HG03378 (cell line): Measurements from ENCODE around the gene ANTKMT.
A peak's percentile ranks its signal among the peaks of the same experiment; 100 is the strongest.
"Not testable (repeated sequence)": the region's sequence is repeated elsewhere in the genome, so short reads cannot be mapped to it uniquely, and the experiment has no call there.

Source experiments
- ATAC-seq: cut with Tn5 transposase; IDR thresholded peaks from one replicate; pipeline ENCODE4 v1.9.1; 2021; ENCODE audit warnings: mild to moderate bottlenecking, moderate library complexity; ENCODE audit not compliant: unreplicated experiment

The ANTKMT gene

DNA sequence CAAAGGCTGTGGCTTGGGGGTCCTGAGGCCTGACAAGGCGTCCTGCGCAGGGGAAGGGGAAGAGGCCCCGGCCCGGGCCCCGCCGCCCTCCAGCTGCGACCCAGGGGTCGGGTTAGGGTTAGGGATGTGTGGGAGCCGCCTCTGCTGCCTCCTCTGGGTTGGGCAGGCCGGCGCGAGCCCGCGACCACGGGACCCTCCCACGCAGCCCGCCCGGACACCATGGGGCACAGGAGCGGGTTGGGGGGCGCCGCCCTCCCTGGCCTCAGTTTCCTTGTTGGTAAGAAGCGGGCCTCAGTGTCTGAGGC is 19.5 kb downstream of the ANTKMT start:
- ATAC-seq: peak; percentile 17

- peak; percentile 56 for ATAC-seq
Observed at GRCh38 chr16:740764-741505, 20.0 kb downstream of the ANTKMT start, which contains the start of gene CIAO3. Gene CIAO3 (minus strand): TSS chr16:740997. CDS start chr16:740985, 12 bp downstream.

- ATAC-seq: no peak
Observed at GRCh38 chr16:741986-742629, 21.2 kb downstream of the ANTKMT start.

DNA sequence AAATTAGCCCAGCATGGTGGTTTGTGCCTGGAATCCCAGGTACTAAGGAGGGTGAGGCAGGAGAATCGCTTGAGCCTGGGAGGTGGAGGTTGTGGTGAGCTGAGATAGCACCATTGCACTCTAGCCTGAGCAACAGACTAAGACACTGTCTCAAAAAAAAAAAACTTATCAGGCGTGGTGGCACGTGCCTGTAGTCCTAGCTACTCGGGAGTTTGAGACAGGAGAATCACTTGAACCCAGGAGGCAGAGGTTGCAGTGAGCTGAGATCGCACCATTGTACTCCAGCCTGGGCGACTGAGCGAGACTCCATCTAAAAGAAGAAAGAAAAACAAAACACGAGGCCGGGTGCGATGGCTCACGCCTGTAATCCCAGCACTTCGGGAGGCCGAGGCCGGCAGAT is 21.9 kb downstream of the ANTKMT start:
- ATAC-seq: not testable (repeated sequence)

GRCh38 chr16:743794-744500 is 23.0 kb downstream of the ANTKMT start:
- no peak for ATAC-seq

GRCh38 chr16:745739-746138 is 24.8 kb downstream of the ANTKMT start:
- no peak for ATAC-seq

- no peak for ATAC-seq
Observed at GRCh38 chr16:746637-747036, 25.7 kb downstream of the ANTKMT start.

- ATAC-seq: no peak
Observed at GRCh38 chr16:747978-748746, 27.2 kb downstream of the ANTKMT start.

- ATAC-seq: no peak
Observed at GRCh38 chr16:749010-749409, 28.1 kb downstream of the ANTKMT start.

DNA sequence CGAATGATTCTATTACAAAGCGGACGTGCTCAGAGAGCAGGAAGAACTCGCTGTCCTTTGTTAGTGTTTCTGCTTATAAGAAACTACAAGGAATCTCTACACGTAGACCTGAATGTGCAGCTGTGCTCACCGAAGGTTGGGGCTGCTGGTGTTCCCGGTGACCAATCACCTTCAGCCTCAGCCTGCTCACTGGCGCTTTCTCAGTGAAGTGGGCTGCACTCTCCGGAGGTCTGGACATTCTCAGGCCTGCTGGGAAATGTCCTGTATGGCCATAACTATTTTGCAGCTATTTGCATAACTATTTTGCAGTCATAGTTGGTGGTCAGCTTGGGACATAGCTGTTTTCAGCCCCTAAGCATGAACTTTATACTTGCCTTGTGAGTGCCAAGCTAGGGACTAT is 29.5 kb downstream of the ANTKMT start:
- no peak for ATAC-seq

- ATAC-seq: no peak
Observed at GRCh38 chr16:751152-752006, 30.4 kb downstream of the ANTKMT start.

DNA sequence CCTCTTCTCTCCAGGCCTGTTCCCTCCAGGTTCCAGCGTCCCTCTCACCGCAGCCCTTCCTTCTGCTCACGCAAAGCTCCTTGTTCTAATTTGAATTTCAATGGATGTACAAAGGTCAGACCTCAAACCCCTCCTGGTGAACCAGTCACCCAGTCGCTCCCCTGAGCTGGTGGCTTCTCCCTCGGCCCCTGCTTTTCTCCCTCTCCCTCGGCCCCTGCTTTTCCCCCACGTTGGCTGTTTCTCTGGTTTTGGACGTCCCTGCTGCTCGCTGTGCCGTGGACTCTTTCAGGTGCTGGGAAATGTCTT is 31.0 kb downstream of the ANTKMT start:
- no peak for ATAC-seq

- ATAC-seq: not testable (repeated sequence)
Observed at GRCh38 chr16:754121-754607, 33.2 kb downstream of the ANTKMT start.

GRCh38 chr16:754656-755055 is 33.7 kb downstream of the ANTKMT start:
- no peak for ATAC-seq

DNA sequence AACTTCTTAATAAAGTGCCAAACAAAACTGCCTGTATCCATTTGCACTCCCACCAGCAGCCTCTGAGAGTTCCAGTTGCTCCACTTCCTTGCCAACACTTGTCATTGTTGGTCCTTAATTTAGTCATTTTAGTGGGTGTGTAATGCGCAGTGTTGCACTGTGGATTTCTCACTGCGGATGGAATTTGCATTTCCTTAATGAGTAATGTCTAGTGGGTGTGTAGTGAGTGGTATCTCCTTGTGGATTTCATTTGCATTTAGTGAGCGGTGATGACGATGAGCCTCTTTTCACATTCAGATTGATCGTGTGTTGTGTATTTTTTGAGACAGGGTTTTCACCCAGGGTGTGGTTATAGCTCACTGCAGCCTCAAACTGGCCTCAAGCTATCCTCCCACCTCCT is 35.5 kb downstream of the ANTKMT start:
- ATAC-seq: no peak

DNA sequence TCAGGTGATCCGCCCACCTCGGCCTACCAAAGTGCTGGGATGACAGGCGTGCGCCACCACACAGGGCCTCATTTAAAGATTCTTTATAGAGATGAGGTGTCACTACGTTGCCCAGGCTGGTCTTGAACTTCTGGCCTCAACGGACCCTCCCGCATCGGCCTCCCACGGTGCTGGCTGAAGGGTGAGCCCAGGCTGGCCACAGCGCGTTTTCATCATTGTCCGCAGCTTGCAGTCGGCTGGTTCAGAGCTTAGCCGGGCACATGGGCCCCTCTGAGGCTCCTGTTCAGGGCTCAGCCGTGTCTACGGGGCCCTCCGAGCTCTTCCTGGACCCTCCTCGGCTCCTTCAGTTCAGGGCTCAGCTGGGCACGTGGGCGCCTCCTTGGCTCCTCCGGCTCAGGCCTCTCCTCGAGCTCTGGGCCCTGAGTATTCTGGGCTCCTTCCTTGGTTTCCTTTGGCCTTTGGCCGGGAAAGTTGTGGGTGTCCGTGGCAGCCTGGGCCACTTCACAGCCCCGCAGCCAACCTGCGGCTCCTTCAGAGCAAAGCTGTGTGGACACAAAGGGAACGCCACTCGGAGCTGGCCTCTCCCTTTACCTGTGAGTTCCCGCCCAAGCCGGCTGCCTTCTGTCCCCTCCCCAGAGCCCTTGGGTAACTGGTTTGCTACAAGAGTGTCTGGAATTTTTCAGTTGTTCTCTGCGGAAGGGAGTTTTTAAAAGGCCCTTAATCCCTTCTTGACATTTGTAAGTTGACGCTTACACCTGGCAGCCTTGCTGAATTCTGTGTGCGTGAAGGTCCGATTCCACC is 38.4 kb downstream of the ANTKMT start:
- ATAC-seq: no peak

DNA sequence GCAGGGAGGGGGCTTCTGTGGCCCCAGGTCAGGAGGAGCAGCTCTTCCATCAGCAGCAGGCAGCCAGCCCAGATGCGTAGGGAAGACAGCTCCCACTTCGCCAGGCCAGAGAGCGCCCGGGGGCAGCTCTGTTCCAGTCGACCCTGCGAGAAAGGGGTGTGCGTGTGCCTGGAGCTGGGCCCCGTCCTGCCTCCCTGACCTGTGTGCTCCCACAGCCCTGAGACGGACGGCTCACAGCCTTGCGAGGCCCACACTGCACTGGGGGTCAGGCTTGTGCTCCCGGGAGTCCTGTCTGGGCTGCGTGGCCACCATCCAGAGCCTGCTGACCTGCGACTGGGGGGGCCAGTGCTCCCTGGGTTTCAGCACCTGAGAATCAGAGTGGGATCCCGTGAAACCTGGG is 39.1 kb downstream of the ANTKMT start:
- no peak for ATAC-seq

- ATAC-seq: no peak
Observed at GRCh38 chr16:760545-761343, 39.8 kb downstream of the ANTKMT start, which contains the start of gene MSLN. Gene MSLN (plus strand): TSS chr16:760734. CDS start chr16:762681, 1,947 bp downstream.
